ENCODE results near the gene HOGA1.

HOGA1 gene

DNA sequence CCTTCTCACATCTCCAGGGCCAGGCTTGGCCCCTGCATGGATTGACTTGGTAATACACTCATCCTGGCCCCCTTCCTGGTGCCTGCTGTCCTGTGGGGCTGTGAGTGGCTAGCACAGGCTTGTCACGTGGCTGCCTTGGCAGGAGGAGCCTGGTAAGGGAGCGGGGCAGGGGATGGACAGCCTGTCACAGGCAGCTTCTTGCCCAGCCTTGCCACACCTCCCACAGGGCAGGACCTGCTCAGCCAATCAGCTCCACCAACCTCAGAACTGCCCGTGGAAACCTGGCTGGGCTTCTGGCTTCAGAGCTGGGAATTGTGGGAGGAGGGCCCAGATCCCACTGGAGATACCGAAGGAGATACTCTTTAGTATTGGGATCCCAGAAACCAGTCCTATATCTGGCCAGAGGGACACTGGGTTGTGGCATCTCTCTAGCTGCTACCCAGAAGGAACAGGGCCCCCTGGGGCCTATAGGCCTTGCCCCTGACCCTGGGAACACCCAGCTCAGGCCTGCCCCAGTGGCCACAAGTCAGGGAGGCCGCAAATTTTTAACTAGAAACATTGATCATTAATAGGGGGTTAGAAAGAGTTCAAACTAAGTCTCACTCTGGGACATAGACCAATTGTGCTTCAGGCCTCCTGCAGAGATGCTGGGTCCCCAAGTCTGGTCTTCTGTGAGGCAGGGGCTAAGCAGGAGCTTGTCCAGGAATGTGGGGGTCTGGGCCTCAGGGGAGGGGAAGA is at the start of gene HOGA1:
TSS of gene HOGA1 (plus strand) at position 330 of the 738 bp plus-strand sequence. CDS start at position 645, 315 bp downstream.
- DNase-seq (ENCODE audit: low read depth in 2 of 3, low spot score in 1 of 3): no peak

DNA sequence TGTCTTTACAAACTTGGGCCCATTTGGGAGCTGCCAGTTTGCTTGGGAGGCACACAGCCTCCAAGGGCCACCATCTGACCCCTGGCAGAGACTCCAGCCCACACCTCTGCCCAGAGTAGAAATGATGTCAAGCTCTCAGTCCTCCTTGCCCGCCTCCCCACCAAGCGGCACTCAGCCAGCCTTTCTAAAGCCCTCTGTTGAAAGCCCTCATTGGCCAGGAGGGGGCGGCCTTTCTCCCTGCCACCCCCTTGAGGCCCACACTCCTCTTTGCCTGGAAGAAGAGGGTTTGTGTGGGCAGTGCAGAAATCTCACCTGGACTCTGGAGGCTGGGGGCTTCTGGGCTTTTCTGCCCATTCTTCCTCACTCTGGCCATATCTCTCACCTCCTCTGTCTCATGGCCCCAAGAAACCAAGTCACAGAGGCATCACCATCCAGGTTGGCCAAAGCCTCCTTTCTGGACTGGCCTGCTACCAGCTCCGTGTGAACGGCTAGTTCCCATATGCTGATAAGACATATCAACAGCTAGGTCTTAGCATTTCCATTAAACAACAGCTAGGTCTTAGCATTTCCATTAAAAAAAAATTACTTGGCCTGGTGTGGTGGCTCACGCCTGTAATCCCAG is 49.3 kb upstream of the HOGA1 start:
- peak in 2 of 3 donors; percentile 26 to 38 for DNase-seq (ENCODE audit: low read depth in 2 of 3, low spot score in 1 of 3)

DNA sequence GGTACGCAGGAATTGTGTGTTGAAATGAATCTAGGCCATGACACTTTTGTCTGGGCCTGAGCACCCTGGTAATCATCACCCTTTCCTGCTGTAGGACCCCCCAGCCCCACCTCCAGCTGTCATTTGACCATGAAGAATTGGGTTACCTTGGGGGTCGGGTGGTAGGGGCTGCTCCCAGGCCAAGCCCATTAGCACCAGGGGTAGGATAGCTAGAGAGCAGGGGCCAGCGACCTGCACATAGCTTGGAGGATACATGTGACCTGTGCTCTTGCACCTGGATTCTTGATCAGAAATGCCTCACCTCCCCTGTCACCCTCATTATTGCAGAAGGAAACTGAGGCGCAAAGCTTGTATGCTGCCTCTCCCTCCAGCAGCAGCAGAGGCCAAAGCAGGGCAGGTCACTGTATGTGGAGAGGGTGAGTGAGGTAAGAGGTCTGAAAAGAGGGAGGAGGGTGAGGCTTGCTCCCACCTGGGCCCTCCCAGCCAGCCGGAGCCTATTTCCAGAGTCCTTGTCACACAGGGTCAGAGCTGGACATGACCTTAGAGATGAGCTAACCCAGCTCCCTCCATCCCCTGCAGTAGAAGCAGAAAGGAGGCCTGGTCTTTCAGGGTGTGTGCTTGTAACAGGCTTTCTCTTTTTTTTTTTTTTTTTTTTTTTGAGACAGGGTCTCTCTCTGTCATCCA is 46.9 kb upstream of the HOGA1 start:
- no peak for DNase-seq (ENCODE audit: low read depth in 2 of 3, low spot score in 1 of 3)

DNA sequence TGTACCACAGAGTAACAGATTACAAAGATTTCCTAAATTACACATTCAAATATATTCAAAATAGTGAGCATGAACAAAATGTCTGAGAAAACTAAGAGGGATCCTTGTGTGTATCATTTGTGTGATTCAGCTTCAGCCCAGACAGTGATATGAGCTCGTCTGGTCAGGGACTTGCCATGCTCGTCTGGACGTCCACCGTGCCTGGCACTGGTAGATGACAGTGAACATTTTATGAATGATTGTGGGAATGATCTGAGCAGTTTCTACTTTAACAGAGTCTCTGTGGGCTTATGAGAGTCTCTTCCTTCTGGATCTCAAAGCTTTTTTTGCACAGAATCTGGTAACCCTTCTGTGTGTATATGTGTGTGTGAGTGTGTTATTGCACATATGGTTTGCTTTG is 45.8 kb upstream of the HOGA1 start:
- no peak for DNase-seq (ENCODE audit: low read depth in 2 of 3, low spot score in 1 of 3)

DNA sequence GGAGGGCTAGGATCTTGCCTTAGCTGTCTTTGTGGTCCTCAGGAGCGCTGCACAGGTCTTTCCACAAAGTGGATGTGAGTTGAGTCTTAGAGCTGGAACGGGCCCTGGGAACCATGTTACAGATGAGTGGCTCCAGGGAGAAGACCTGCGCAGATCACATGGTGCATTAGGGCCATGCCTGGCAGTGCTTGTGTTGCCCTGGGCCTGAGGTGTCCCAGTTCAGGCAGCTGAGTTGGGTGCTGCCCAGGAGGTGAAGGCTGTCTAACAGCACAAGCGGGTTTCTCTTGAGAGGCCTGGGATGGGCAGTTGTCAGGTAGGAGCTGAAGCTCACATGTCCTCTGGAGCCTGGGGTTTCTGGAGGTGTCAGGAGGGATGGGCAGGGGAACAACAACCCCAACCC is 45.4 kb upstream of the HOGA1 start:
- no peak for DNase-seq (ENCODE audit: low read depth in 2 of 3, low spot score in 1 of 3)

DNA sequence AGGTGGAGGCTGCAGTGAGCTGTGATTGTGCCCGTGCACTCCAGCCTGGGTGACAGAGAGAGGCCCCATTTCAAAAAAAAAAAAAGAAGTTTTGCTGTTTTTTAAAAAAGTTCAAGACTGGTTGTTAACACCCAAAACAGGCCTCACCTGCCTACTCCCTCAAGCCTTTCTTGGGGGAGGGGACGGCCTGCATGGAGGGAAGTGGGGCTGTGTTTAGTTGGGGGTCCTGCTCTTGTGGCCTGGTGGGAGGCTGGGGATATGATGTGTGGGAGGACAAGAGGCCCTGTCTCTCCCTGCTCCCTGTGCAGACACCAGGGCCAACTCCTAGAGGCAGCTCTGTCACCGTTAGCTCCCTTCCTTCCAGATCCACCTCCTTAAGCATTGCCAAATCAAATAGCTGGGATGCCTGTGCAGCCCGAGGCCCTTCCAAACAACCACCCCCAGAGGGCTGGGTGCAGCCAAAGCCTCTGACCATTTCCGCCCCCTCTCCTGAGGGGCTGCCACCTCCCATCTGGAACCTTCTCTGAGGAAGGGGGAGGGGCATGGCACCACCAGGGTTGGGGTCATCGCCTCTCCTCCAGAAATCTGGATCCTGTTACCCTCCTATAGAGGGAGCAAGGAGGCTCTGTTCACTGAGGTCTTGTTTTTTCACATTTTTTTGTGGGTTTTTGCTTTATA is 44.5 kb upstream of the HOGA1 start:
- DNase-seq (ENCODE audit: low read depth in 2 of 3, low spot score in 1 of 3): no peak

DNA sequence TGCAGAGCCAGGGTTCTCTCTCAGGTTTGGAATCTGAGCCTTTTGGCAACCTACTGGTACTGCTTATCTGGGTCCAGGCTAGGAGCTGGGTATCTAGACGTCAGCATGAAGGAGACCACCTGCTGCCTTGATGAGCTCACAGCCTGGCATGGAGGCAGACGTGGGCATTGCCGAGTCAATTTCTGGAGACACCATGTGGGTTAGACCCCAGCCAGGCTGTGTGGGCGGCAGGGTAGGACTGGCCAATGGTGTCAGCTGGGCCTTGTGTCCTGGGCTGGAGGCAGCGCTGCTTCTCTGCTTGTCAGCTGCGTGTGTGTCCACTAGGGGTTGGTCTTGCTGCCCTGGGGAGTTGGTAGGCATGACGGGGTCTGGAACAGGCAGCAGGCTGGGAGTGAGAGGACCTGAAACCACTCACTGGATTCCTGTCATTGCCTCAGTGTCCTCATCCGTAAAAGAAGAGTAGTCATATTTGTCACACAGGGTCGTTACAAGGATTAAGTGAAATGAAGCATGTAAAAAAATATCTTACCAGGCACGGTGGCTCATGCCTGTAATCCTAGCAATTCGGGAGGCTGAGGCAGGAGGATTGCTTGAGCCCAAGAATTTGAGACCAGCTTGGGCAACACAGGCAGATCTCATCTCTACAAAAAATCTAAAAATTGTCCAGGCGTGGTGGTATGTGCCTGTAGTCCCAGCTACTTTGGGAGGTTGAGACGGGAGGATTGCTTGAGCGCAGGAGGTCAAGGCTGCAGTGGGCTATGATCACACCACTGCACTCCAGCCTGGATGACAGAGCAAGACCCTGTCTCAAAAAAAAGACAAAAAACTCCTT is 43.3 kb upstream of the HOGA1 start:
- no peak for DNase-seq (ENCODE audit: low read depth in 2 of 3, low spot score in 1 of 3)

DNA sequence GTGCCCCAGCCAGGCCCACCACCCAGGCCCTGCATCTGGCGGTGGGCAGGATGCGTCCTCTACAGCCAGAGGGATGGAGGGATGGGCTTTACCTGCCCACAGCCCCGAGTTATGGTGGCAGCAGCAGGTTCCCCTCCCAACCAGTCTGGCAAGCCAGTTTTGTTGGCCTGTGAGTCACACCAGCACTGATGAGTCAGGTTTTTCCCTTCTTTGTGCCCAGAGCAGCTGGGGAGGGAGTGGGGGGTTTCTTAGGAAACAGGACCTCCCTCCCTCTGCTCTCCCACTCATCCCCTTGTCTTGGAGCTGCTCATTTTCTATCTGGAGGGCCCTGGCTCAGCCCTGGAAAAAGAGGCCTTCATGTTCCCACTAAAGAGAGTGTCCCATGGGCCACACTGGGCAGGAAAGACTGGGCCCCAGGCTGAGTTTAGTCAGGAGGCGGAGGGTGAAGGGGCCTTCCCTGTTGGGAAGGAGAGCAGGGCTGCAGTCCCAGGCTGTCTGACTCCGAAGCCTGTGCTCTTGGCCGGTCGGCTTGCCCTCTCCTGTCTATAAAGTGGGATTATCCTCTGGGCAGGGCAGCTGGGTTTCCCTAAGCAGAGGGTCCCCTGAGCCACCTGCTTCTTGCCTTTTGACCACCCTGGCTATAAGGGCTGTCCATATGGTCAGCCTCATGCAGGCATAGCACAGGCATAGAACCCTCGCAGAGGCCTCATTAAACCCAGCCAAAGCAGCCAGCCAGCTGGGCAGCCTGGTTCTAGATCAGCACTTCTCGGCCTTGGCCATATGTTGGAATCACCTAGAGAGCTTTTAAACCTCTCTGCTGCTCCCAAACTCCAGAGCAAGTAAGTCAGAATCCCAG is 41.8 kb upstream of the HOGA1 start:
- DNase-seq (ENCODE audit: low read depth in 2 of 3, low spot score in 1 of 3): peak in 2 of 3 donors; percentile 12 to 32

DNA sequence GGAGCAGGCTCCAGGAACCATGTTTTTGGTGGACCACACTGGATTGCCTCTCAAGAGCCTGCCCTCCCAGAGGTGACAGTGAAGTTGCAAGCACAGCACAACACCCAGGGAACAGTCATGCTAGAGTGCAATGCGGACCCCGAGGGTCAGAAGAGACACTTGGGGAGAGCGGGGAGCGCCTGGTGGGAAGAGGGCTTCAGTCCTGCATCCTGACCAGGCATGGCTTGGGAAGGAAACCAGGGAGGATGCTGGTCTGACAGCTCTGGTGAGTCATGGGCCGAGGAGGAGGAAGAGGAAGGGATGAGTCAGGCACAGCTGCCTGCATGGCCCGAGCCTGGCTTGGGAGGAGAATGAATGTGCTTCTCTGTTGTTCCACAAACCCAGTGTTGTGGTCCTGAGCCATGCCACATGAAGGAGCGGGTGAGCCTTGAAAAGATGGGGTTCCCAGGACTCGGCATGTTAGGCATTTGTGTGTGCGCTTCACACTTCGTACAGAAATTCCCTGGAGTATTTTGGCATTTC is 41.1 kb upstream of the HOGA1 start:
- DNase-seq (ENCODE audit: low read depth in 2 of 3, low spot score in 1 of 3): peak; percentile 60 to 62 (median 62)

DNA sequence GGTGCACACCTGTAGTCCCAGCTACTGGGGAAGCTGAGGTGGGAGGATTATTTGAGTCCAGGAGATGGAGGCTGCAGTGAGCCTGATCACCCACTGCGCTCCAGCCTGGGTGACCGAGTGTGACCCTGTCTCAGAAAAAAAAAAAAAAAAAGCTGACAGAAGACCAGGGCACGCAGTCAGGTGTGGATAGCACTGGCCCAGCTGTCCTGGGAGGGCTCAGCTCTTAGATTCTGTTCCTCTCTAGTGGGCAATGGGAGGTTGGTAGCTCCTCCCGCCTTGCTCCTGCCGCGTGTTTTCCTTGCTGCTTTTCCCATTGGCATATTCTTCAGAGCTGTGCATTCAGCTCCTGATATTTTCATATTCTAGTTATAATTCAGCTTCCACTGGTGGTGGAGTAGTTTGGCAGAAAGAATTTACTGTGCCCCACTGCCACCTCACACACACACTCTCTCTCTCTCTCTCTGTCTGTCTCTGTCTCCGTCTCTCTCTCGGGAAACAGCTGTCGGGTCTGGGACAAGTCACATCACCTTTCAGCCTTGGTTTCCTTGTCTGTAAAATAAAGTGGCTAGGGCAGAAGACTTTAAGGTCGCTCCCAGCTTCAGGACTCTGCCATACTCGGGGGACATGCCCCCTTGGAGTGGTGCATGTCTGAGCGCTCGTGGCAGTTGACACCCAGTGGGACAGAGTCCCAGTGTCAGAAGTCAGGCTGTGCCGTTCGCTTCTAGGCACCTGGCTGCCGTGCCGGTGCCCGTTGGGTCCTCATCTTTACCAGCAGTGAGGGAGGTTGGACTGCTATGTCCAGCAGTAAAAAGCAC is 37.5 kb upstream of the HOGA1 start:
- no peak for DNase-seq (ENCODE audit: low read depth in 2 of 3, low spot score in 1 of 3)

DNA sequence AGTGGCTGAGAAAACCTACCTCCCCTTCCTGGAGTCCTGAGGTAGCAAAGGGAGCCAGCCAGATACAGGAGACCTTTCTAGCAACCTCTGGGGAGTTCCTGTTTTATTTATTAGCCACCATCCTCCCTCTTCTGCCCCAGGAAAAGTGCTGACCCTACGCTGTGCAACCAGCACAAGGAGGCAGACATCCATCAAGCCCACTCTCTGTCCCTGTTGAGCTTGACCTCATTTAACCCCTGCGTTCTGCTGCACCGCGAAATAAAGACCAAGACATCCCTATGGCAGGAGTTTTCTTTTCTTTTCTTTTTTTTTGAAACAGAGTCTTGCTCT is 37.0 kb upstream of the HOGA1 start:
- no peak for DNase-seq (ENCODE audit: low read depth in 2 of 3, low spot score in 1 of 3)

DNA sequence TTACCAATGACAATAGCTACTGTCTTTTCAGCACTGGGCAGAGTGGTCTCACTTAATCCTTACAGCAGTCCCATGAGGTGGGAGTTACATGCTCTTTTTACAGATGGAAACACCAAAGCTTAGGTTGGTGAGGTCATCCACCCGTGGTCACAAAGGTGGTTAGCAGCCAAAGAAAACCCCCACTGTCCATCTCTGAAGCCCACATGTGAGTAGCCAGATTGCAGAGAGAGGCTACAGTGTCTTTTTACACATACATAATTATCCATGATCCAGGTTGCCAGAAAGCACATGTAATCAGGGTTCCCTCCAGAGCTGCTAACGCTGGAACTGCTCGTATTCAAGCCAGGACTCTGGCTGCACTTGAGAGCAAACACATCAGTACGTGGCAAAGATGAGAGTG is 36.2 kb upstream of the HOGA1 start:
- DNase-seq (ENCODE audit: low read depth in 2 of 3, low spot score in 1 of 3): no peak

DNA sequence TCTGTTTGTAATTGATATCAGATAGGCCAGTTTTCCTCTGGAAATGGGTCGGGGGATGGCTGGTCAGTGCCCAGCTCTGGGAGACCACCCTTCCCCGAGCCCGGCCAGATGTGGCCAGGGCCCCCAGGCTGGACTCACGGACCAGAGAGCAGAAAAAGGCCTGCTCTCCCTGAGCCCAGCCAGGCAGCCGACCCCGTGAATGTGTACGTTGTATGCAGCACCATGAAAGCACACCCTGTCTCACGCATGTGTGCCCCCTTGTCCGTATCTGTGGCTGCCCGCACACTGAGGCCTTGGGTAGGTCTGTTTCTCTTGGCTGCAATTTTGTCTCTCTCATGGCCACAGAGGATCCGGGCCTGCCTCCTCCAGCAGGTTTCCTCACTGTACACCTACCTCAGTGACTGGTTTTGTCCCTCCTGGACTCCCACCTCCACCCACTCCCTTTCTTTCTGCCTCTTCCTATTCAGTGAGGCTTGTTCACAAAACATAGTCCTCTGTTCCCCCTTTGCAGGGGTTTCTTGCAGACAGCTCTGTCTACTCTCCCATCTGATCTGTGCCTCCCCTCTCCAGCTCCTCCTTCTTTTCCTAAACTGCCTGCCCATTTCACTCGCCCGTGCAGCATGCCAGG is 35.2 kb upstream of the HOGA1 start:
- DNase-seq (ENCODE audit: low read depth in 2 of 3, low spot score in 1 of 3): no peak

DNA sequence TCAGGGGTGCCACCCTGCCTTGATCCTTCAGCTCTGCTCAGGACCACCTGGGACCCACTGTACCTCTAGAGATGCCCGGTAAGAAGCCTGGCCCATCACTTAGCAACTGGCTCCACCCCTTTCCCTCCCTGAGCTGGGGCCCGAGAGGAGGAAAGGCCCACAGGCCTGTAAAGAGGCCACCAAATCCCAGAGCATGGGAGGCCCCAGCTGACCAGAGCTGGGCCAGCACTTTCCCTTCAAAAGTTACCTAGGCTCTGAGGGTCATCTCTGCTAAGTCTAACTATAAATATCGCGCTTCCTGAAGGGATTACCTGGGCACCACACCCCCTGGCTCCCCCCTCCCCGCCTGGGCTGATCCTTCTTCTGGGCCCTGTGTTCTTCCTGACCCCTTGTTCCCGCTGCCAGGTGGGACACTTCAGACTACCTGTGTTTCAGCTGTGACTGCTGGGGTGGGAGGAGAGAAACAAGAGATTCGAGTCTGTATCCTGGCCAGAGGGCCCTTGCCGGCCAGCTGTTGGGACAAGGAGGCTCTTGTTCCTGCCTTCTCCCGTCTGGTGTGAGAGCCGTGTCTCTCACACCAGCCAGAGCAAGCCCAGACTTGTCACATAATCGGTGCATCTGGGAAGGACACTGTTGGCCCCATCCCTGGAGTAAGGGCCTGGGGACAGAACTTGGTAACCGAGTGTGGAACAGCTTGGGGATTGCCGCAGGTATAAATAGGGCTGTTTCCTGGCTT is 34.4 kb upstream of the HOGA1 start:
- no peak for DNase-seq (ENCODE audit: low read depth in 2 of 3, low spot score in 1 of 3)

DNA sequence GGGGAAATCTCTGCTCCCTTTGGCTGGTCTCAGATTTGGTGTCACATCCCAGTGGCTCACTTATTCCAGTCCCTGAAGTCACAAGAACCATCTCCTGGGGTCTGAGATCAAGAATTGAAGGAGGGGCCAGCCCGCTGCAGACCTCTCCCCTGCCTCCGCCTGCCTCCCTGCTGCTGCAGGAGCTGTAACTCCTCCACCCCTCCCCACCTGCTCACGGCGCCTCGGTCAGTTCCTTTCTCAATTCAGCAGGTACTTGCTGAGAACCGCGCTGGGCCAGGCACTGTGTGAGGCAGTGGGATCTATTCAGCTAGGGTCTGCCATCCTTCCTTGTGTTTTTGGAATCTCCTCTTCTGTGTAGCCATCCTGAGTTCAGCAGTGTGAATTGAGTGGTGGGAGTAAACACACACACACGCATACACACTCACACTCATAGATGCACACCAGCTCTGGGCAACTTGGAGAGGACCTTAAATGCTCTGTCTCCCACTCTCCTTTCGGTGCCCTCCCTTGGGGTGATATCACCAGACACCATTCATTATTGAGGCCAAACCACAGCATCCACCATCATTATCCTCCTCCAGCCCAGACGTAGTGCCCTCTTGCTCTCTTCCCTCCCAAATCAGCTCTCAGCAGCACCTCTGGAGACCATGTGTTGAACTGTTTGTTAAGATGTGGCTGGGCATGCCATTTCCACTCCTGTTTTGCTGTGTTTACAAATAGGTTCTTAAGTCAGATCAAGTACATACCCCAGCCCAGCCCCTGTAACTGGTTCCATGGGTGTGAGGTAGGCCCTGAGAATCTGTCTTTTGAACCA is 33.6 kb upstream of the HOGA1 start:
- DNase-seq (ENCODE audit: low read depth in 2 of 3, low spot score in 1 of 3): no peak

DNA sequence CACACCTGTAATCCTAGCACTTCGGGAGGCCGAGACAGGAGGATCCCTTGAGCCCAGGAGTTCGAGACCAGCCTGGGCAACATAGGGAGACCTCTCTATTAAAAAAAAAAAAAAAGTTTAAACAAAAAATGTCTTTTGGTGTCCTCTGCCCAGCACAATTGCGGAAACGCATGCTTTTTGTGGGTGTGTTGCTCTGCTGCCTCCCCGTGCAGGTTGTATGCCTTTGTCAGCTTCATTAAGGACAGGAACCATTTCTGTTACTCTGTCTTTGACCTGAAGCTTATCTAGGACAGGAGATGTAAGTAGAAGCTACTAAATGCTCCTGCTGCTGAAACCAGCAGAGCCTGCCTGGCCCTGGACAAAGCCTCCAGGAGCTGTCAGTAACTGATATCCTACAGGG is 32.9 kb upstream of the HOGA1 start:
- DNase-seq (ENCODE audit: low read depth in 2 of 3, low spot score in 1 of 3): no peak

DNA sequence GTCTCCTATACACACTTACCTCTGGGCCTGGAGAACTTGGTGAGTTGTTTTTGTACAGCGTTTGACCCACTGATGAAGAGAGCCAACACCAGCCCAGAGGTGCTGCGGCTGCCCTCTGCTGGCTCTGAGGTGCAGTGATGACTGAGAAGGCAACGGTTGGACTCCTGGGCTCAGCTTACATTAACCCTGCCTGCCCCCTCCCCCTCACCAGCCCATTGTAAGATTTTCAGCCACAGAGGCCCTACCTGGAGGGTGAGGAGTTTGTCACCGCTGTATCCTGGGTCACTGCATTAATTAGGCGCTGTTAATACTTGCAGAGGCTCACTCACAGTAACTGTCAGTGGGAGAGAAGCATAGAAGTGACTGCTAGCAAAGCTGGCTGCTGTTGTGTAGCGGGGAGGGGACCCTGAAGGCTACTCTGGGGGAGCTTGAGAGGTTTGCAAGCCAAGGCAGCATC is 30.6 kb upstream of the HOGA1 start:
- peak in 2 of 3 donors; percentile 50 to 54 for DNase-seq (ENCODE audit: low read depth in 2 of 3, low spot score in 1 of 3)

Measured in stimulated activated CD4-positive, alpha-beta T cell treated with anti-CD3 and anti-CD28 coated beads, Interleukin-12 subunit alpha, Interleukin-12 subunit beta, amount 100 ng/mL, for 48 hours (primary cell).